Measurements from ENCODE around the gene MYBL2. TPM values are rescaled to one million over a fixed set of nuclear protein-coding genes. Genes with fewer than 3 reads are reported as not detected.

The MYBL2 gene
- total and polyA plus RNA-seq, 12 donors = 0.09 to 6.0 (median 0.27) TPM; not detected in 2

DNA sequence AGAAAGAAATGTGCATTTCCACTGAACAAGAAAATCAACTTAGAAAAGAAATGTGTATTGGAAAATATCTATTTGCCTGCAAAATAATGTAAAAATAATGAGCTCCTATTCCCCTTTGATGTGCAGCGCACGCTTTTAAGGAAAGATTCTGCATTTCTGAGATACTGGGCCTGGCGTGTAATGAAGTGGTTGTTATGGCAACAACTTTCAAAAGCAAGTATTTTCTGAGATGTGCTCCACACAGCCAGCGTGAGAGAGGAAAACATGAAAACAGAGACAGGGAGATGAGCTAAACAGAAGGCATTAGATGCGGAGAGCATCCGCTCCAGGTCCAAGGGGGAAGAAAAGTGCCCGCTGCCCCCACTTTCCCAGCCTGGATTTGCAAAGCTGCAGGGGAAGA, 99.0 kb downstream of the MYBL2 start:
- 49 to 53% methylated on average over 7 of the region's 7 CpGs for WGBS, 2 donors
- Histone ChIP-seq H3K9me3 (no peaks in the 10 kb centered on the region), H3K4me1 (peaks cover 0 to 15% (median 7%) of the 10 kb centered on the region in 9 donors), H3K27me3 (peaks cover 0 to 32% (median 0%) of the 10 kb centered on the region in 7 donors), H3K4me3 (no peak overlapping the region), H3K27ac (no peak overlapping the region), H3K36me3 (no peaks in the 10 kb centered on the region)
- TF ChIP-seq, protein P1, sequence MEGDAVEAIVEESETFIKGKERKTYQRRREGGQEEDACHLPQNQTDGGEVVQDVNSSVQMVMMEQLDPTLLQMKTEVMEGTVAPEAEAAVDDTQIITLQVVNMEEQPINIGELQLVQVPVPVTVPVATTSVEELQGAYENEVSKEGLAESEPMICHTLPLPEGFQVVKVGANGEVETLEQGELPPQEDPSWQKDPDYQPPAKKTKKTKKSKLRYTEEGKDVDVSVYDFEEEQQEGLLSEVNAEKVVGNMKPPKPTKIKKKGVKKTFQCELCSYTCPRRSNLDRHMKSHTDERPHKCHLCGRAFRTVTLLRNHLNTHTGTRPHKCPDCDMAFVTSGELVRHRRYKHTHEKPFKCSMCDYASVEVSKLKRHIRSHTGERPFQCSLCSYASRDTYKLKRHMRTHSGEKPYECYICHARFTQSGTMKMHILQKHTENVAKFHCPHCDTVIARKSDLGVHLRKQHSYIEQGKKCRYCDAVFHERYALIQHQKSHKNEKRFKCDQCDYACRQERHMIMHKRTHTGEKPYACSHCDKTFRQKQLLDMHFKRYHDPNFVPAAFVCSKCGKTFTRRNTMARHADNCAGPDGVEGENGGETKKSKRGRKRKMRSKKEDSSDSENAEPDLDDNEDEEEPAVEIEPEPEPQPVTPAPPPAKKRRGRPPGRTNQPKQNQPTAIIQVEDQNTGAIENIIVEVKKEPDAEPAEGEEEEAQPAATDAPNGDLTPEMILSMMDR (IDR thresholded peaks at IDR 0.05) = no peak
- ATAC-seq (no peak), DNase-seq (no peak)
- intact Hi-C loops (cut with DNase I) = loop anchor here in 2 of 10 donors (10.0 kb wide), 2 partner anchors 159 to 239 kb away; no protein-coding TSS in a partner anchor

Other genes with a start within 250 kb of the MYBL2 start
- gene SRSF6, start 209.2 kb upstream of the MYBL2 start, total RNA-seq = 10 to 100 TPM; 44.0 to 62.4 (median 47.8) TPM
- gene SRSF6, start 209.2 kb upstream of the MYBL2 start, polyA plus RNA-seq = 10 to 100 TPM; 27.9 to 86.6 TPM
- 1 to 10 TPM; 3.3 to 6.3 (median 4.9) TPM for gene L3MBTL1, start 159.4 kb upstream of the MYBL2 start, total RNA-seq
- 1 to 10 TPM; 1.2 to 9.0 TPM for gene L3MBTL1, start 159.4 kb upstream of the MYBL2 start, polyA plus RNA-seq
- gene SGK2, start 108.1 kb upstream of the MYBL2 start, total RNA-seq = 1 to 10 TPM in 2 of 10 donors, under 1 TPM in 5, not detected in 3; 0.09 to 3.1 (median 0.29) TPM
- gene SGK2, start 108.1 kb upstream of the MYBL2 start, polyA plus RNA-seq = 1 to 10 TPM in 1 of 2 donors, under 1 TPM in 1; 0.45 to 1.4 TPM
- gene IFT52, start 76.2 kb upstream of the MYBL2 start, total RNA-seq = 1 to 10 TPM; 5.2 to 8.0 (median 6.8) TPM
- gene IFT52, start 76.2 kb upstream of the MYBL2 start, polyA plus RNA-seq = 1 to 10 TPM; 8.0 to 8.9 TPM
- not detected for gene GTSF1L, start 59.9 kb downstream of the MYBL2 start, total RNA-seq
- not detected for gene GTSF1L, start 59.9 kb downstream of the MYBL2 start, polyA plus RNA-seq
- gene TOX2, start 247.7 kb downstream of the MYBL2 start, total RNA-seq = 1 to 10 TPM in 4 of 10 donors, under 1 TPM in 6; 0.25 to 1.6 (median 0.79) TPM
- gene TOX2, start 247.7 kb downstream of the MYBL2 start, polyA plus RNA-seq = 1 to 10 TPM; 1.5 to 2.0 TPM